H4 (cell line): ENCODE data around the gene BRDT. TPM values are rescaled to one million over a fixed set of nuclear protein-coding genes. Genes with fewer than 3 reads are reported as not detected.

Experiments
- total RNA-seq: library from RNA; depleted of rRNA; stranded (reverse); fragments of >200 nt; shearing (Covaris generic); gene quantifications from 2 replicates; pipeline ENCODE4 v1.2.3, GENCODE V29; 2014; rRNA removed

BRDT gene
- total RNA-seq, 1 experiment from 2014 or later = not detected

Other genes with a start within 250 kb of the BRDT start
- 3.4 and 4.2 TPM in 2 replicates for gene TGFBR3, start 63.2 kb upstream of the BRDT start, total RNA-seq
- 0.82 and 0.97 TPM in 2 replicates for gene EPHX4, start 80.6 kb downstream of the BRDT start, total RNA-seq
- gene SETSIP, start 126.0 kb downstream of the BRDT start, total RNA-seq = not detected in 2 replicates
- 0.60 and 1.3 TPM in 2 replicates for gene BTBD8, start 130.9 kb downstream of the BRDT start, total RNA-seq